Lower lobe of right lung (tissue), 2 donors: ENCODE measurements around the gene COX15. TPM values are rescaled to one million over a fixed set of nuclear protein-coding genes. Genes with fewer than 3 reads are reported as not detected.

ENCODE experiments used
- ATAC-seq, 2 donors: fragments of 200-7000 bp; cut with Tn5 transposase; one replicate each; pipeline ENCODE4 v1.9.1; 2020 to 2022; ENCODE audit warnings: mild to moderate bottlenecking in 2 of 2, moderate library complexity in 2 of 2
- DNase-seq: peaks from one replicate; pipeline ENCODE4 v3.0.0-alpha.2; 2020
- H3K27ac ChIP-seq: fragments of 200-600 bp; one replicate; pipeline ENCODE4 v1.8.0; 2022
- H3K27me3 ChIP-seq: fragments of 200-600 bp; one replicate; pipeline ENCODE4 v1.8.0; 2022; ENCODE audit warnings: low read depth
- H3K36me3 ChIP-seq: fragments of 200-600 bp; one replicate; pipeline ENCODE4 v1.8.0; 2022; ENCODE audit warnings: mild to moderate bottlenecking
- H3K4me1 ChIP-seq: fragments of 200-600 bp; one replicate; pipeline ENCODE4 v1.8.0; 2022
- H3K4me3 ChIP-seq: fragments of 200-600 bp; one replicate; pipeline ENCODE4 v1.8.0; 2022; ENCODE audit warnings: mild to moderate bottlenecking
- H3K9me3 ChIP-seq: fragments of 200-600 bp; one replicate; pipeline ENCODE4 v1.8.0; 2022
- intact Hi-C: fragments of 100-400 bp; cut with DNase I; formaldehyde crosslinking; loops from one replicate; pipeline ENCODE4 v1.11.0; 2022
- total RNA-seq: library from RNA; stranded (reverse); fragmentation: NEBNext Ultra II Directional; extraction: Animal tissue kit (Norgen Biotek cat#: 25700); gene quantifications from one replicate; pipeline ENCODE4 v1.2.1, GENCODE V29; 2021
- TF ChIP-seq, protein P1 (sequence below): fragments of 200-600 bp; IDR thresholded peaks from one replicate; pipeline ENCODE4 v1.8.0; 2022; ENCODE audit warnings: antibody characterized with exemption, mild to moderate bottlenecking
- donor health status: DM: no; HTN: yes; CAD: no; lungs with severe emphysema.

The COX15 gene
- total RNA-seq, 1 donor from 2014 or later: 33.1 TPM

GRCh38 chr10:99698504-99699080, 33.3 kb downstream of the COX15 start:
- H3K27me3 ChIP-seq: no peaks in the 10 kb centered on the region

DNA sequence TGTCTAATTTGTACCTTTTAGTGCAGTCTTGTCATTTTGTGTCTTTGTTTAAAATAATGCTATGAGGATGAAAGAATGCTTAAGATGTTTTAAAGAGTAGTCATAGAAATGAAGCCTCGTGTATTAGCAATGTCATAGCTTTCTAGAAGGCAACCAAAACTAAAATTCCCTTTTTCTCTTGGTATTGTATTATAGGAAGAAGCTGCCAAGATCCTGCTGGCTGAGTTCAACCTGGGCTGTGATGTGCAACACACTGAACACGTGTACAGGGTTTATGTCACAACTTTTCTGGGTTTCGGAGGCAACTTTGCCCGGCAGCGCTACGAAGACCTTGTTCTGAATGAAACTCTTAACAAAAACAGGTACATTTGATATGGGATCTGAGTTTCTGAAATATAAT, 36.2 kb downstream of the COX15 start:
- Histone ChIP-seq H3K27ac (no peak overlapping the region), H3K27me3 (no peaks in the 10 kb centered on the region), H3K4me3 (no peak overlapping the region), H3K4me1 (no peaks in the 10 kb centered on the region), H3K9me3 (no peaks in the 10 kb centered on the region), H3K36me3 (peaks cover 91% of the 10 kb centered on the region)
- intact Hi-C loops: no loop called here
- DNase-seq (no peak), ATAC-seq (no peak)
- TF ChIP-seq, protein P1, sequence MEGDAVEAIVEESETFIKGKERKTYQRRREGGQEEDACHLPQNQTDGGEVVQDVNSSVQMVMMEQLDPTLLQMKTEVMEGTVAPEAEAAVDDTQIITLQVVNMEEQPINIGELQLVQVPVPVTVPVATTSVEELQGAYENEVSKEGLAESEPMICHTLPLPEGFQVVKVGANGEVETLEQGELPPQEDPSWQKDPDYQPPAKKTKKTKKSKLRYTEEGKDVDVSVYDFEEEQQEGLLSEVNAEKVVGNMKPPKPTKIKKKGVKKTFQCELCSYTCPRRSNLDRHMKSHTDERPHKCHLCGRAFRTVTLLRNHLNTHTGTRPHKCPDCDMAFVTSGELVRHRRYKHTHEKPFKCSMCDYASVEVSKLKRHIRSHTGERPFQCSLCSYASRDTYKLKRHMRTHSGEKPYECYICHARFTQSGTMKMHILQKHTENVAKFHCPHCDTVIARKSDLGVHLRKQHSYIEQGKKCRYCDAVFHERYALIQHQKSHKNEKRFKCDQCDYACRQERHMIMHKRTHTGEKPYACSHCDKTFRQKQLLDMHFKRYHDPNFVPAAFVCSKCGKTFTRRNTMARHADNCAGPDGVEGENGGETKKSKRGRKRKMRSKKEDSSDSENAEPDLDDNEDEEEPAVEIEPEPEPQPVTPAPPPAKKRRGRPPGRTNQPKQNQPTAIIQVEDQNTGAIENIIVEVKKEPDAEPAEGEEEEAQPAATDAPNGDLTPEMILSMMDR: no peak

More at GRCh38 chr10:99698504-99699080, 33.3 kb downstream of the COX15 start:
- intact Hi-C loops: no loop called here
- Histone ChIP-seq H3K9me3 (no peaks in the 10 kb centered on the region), H3K27ac (no peak overlapping the region), H3K4me3 (no peak overlapping the region), H3K36me3 (peaks cover 89% of the 10 kb centered on the region), H3K4me1 (no peaks in the 10 kb centered on the region)
- DNase-seq (no peak), ATAC-seq (no peak)
- TF ChIP-seq, protein P1: no peak

- peaks cover 93% of the 10 kb centered on the region for H3K36me3 ChIP-seq
- no peak for DNase-seq
- H3K4me1 ChIP-seq: no peaks in the 10 kb centered on the region
- intact Hi-C loops: no loop called here
- H3K9me3 ChIP-seq: no peaks in the 10 kb centered on the region
- no peak for ATAC-seq
- TF ChIP-seq, protein P1: no peak
- H3K4me3 ChIP-seq: no peak overlapping the region
- H3K27ac ChIP-seq: no peak overlapping the region
- H3K27me3 ChIP-seq: no peaks in the 10 kb centered on the region
Observed at GRCh38 chr10:99693933-99694583, 37.9 kb downstream of the COX15 start.

GRCh38 chr10:99689461-99689860, 42.5 kb downstream of the COX15 start:
- Histone ChIP-seq H3K36me3 (peaks cover 54% of the 10 kb centered on the region), H3K27ac (no peak overlapping the region), H3K4me3 (no peak overlapping the region), H3K9me3 (no peaks in the 10 kb centered on the region), H3K27me3 (no peaks in the 10 kb centered on the region), H3K4me1 (no peaks in the 10 kb centered on the region)
- intact Hi-C loops: no loop called here
- ATAC-seq (no peak), DNase-seq (no peak)
- TF ChIP-seq, protein P1: no peak

GRCh38 chr10:99685597-99685967, 46.3 kb downstream of the COX15 start:
- Histone ChIP-seq H3K27ac (no peak overlapping the region), H3K27me3 (no peaks in the 10 kb centered on the region), H3K36me3 (peaks cover 22% of the 10 kb centered on the region), H3K4me3 (no peak overlapping the region), H3K9me3 (no peaks in the 10 kb centered on the region), H3K4me1 (no peaks in the 10 kb centered on the region)
- DNase-seq (no peak), ATAC-seq (peak; percentile 68 to 86)
- TF ChIP-seq, protein P1: no peak
- intact Hi-C loops: no loop called here
